Esophagus squamous epithelium (tissue), 5 donors: ENCODE results near the gene CSF2RB. TPM values are rescaled to one million over a fixed set of nuclear protein-coding genes. Genes with fewer than 3 reads are reported as not detected.

Experiments
- DNase-seq: peaks from one replicate; lab custom pipeline; 2025; lab: John Stamatoyannopoulos, UW
- H3K27ac ChIP-seq, 4 donors: fragments of 200-600 bp; sonication (generic); one replicate each; pipeline ENCODE4 v1.5.1; 2016 to 2019; ENCODE audit warnings: mild to moderate bottlenecking in 1 of 4
- H3K27me3 ChIP-seq, 4 donors: fragments of 200-600 bp; sonication (generic); 1 replicate in 3 of 4; 2 replicates in 1 of 4; pipeline versions ENCODE4 v1.5.1 to v1.6.0; 2017 to 2021; ENCODE audit warnings: antibody characterized with exemption in 1 of 4
- H3K36me3 ChIP-seq, 3 donors: fragments of 200-600 bp; sonication (generic); one replicate each; pipeline ENCODE4 v1.5.1; 2016 to 2019
- H3K4me1 ChIP-seq, 3 donors: fragments of 200-600 bp; sonication (generic); one replicate each; pipeline ENCODE4 v1.5.1; 2017 to 2019
- H3K4me3 ChIP-seq, 4 donors: fragments of 200-600 bp; sonication (generic); 1 replicate in 3 of 4; 2 replicates in 1 of 4; pipeline ENCODE4 v1.5.1; 2016 to 2019; ENCODE audit warnings: mild to moderate bottlenecking in 2 of 4, moderate library complexity in 1 of 4
- H3K9me3 ChIP-seq, 3 donors: fragments of 200-600 bp; sonication (generic); one replicate each; pipeline ENCODE4 v1.5.1; 2016 to 2019
- CTCF ChIP-seq, 6 experiments: fragments of 450-650 bp in 4 of 6; fragments of 200-600 bp in 2 of 6; sonication (generic) in 2 of 6; IDR thresholded peaks; one replicate each; pipeline ENCODE4 v1.5.1; 2016 to 2019; ENCODE audit warnings: antibody characterized with exemption in 6 of 6, mild to moderate bottlenecking in 4 of 6, moderate library complexity in 4 of 6
- POLR2A ChIP-seq, 4 donors: fragments of 450-650 bp; IDR thresholded peaks; one replicate each; pipeline ENCODE4 v1.6.1; 2017; ENCODE audit warnings: antibody characterized with exemption in 4 of 4, mild to moderate bottlenecking in 4 of 4, moderate library complexity in 3 of 4
- WGBS, 2 donors: methylation state at CpG; one replicate each; pipeline ENCODE4 v1.1.5; 2018; 5-methylcytosine and 5-hydroxymethylcytosine counted together
- intact Hi-C: fragments of 100-400 bp; cut with DNase I; formaldehyde crosslinking; loops from one replicate; pipeline ENCODE4 v1.15.0; 2022
- total RNA-seq, 4 donors: library from RNA; depleted of rRNA; stranded (reverse); fragments of >200 nt; gene quantifications; one replicate each; pipeline ENCODE4 v1.1.0, GENCODE V29; 2016
- donor health status: DM: yes; HTN: yes; CAD: no.

CSF2RB gene
- total RNA-seq, 4 donors from 2014 or later: 1.5 to 6.1 (median 2.9) TPM

GRCh38 chr22:36926721-36927435, 13.4 kb downstream of the CSF2RB start:
- Histone ChIP-seq H3K4me1 (peaks cover 7 to 10% (median 8%) of the 10 kb centered on the region in 3 donors), H3K27ac (no peak overlapping the region), H3K9me3 (no peaks in the 10 kb centered on the region), H3K36me3 (no peaks in the 10 kb centered on the region), H3K27me3 (peaks cover 0 to 51% (median 0%) of the 10 kb centered on the region in 4 donors), H3K4me3 (no peak overlapping the region)
- no peak for TF ChIP-seq POLR2A (IDR thresholded peaks at IDR 0.05)
- no peak for TF ChIP-seq CTCF (IDR thresholded peaks at IDR 0.05)
- no peak for DNase-seq
- intact Hi-C loops: no loop called here
- WGBS, 2 donors: 79 to 87% methylated on average over 10 to 11 of the region's 14 CpGs

GRCh38 chr22:36927671-36928070, 14.2 kb downstream of the CSF2RB start:
- H3K27me3 ChIP-seq: peaks cover 0 to 43% (median 0%) of the 10 kb centered on the region in 4 donors
- WGBS, 2 donors: 72 to 88% methylated on average over 3 of the region's 3 CpGs
- no peak overlapping the region for H3K4me3 ChIP-seq
- H3K36me3 ChIP-seq: no peaks in the 10 kb centered on the region
- no peak for DNase-seq
- peaks cover 0 to 2% (median under 1%) of the 10 kb centered on the region in 3 donors for H3K4me1 ChIP-seq
- no peak overlapping the region for H3K27ac ChIP-seq
- intact Hi-C loops: no loop called here
- TF ChIP-seq POLR2A (IDR thresholded peaks at IDR 0.05) (no peak), CTCF (IDR thresholded peaks at IDR 0.05) (no peak)
- no peaks in the 10 kb centered on the region for H3K9me3 ChIP-seq

- intact Hi-C loops: no loop called here
- DNase-seq: no peak
- Histone ChIP-seq H3K4me3 (no peak overlapping the region), H3K27ac (no peak overlapping the region), H3K4me1 (no peaks in the 10 kb centered on the region), H3K36me3 (peaks cover 0 to under 1% (median 0%) of the 10 kb centered on the region in 3 donors), H3K9me3 (no peaks in the 10 kb centered on the region), H3K27me3 (peaks cover 0 to 38% (median 0%) of the 10 kb centered on the region in 4 donors)
- TF ChIP-seq POLR2A (IDR thresholded peaks at IDR 0.05): no peak
- no peak for TF ChIP-seq CTCF (IDR thresholded peaks at IDR 0.05)
- WGBS, 2 donors: 11 to 54% methylated on average over 3 to 5 of the region's 9 CpGs
These were observed 14.8 kb downstream of the CSF2RB start for GRCh38 chr22:36928196-36928595.

- TF ChIP-seq CTCF (IDR thresholded peaks at IDR 0.05): no peak
- TF ChIP-seq POLR2A (IDR thresholded peaks at IDR 0.05): no peak
- intact Hi-C loops: no loop called here
- Histone ChIP-seq H3K4me1 (peaks cover 0 to 4% (median 0%) of the 10 kb centered on the region in 3 donors), H3K27ac (peak overlapping the region in 1 of 4 donors; percentile 9), H3K4me3 (no peak overlapping the region), H3K27me3 (peaks cover 0 to 31% (median 0%) of the 10 kb centered on the region in 4 donors), H3K36me3 (peaks cover 0 to 4% (median 0%) of the 10 kb centered on the region in 3 donors), H3K9me3 (no peaks in the 10 kb centered on the region)
- 76 to 86% methylated on average over 9 to 13 of the region's 17 CpGs for WGBS, 2 donors
- no peak for DNase-seq
These were observed 15.5 kb downstream of the CSF2RB start for GRCh38 chr22:36928786-36929535.

- Histone ChIP-seq H3K4me3 (no peak overlapping the region), H3K36me3 (peaks cover 0 to 4% (median 0%) of the 10 kb centered on the region in 3 donors), H3K27ac (peak overlapping the region in 1 of 4 donors; percentile 9), H3K9me3 (no peaks in the 10 kb centered on the region), H3K4me1 (peaks cover 0 to 4% (median 0%) of the 10 kb centered on the region in 3 donors), H3K27me3 (peaks cover 0 to 26% (median 0%) of the 10 kb centered on the region in 4 donors)
- 91 to 96% methylated on average over 3 to 6 of the region's 10 CpGs for WGBS, 2 donors
- intact Hi-C loops: no loop called here
- TF ChIP-seq CTCF (IDR thresholded peaks at IDR 0.05): no peak
- no peak for TF ChIP-seq POLR2A (IDR thresholded peaks at IDR 0.05)
- no peak for DNase-seq
These were observed 16.2 kb downstream of the CSF2RB start for GRCh38 chr22:36929621-36930020.
